Gastroesophageal sphincter (tissue), 4 donors: ENCODE data around the gene SGCD. TPM values are rescaled to one million over a fixed set of nuclear protein-coding genes. Genes with fewer than 3 reads are reported as not detected.

Experiments used
- ATAC-seq: fragments of 150-250 bp; one replicate; pipeline ENCODE4 v1.9.1; 2016; ENCODE audit warnings: mild to moderate bottlenecking, moderate library complexity
- H3K27ac ChIP-seq, 4 donors: fragments of 200-600 bp; sonication (generic) in 3 of 4; 1 replicate in 3 of 4; 2 replicates in 1 of 4; pipeline ENCODE4 v1.5.1; 2016 to 2019
- H3K27me3 ChIP-seq: fragments of 200-600 bp; sonication (generic); one replicate; pipeline ENCODE4 v1.5.1; 2019
- H3K36me3 ChIP-seq, 2 donors: fragments of 200-600 bp; sonication (generic); one replicate each; pipeline ENCODE4 v1.5.1; 2019; ENCODE audit warnings: control low read depth in 1 of 2
- H3K4me1 ChIP-seq, 3 donors: fragments of 200-600 bp; sonication (generic); 1 replicate in 2 of 3; 2 replicates in 1 of 3; pipeline ENCODE4 v1.5.1; 2016 to 2019; ENCODE audit warnings: control low read depth in 2 of 3
- H3K4me3 ChIP-seq, 2 donors: fragments of 200-600 bp; sonication (generic); one replicate each; pipeline ENCODE4 v1.5.1; 2019; ENCODE audit warnings: mild to moderate bottlenecking in 1 of 2, moderate library complexity in 1 of 2
- H3K9me3 ChIP-seq, 3 donors: fragments of 200-600 bp; sonication (generic); one replicate each; pipeline ENCODE4 v1.5.1; 2017 to 2019; ENCODE audit warnings: control low read depth in 2 of 3
- EP300 ChIP-seq: sonication (generic); formaldehyde crosslinking; IDR thresholded peaks from one replicate; pipeline ENCODE4 v1.6.1; 2017; ENCODE audit warnings: antibody characterized with exemption, mild to moderate bottlenecking
- POLR2A ChIP-seq, 2 donors: fragments of 450-650 bp; IDR thresholded peaks; one replicate each; pipeline ENCODE4 v1.6.1; 2017; ENCODE audit warnings: antibody characterized with exemption in 2 of 2, mild to moderate bottlenecking in 2 of 2, moderate library complexity in 1 of 2
- POLR2AphosphoS5 ChIP-seq: sonication (generic); formaldehyde crosslinking; IDR thresholded peaks from one replicate; pipeline ENCODE4 v1.6.1; 2017; ENCODE audit warnings: antibody characterized with exemption
- WGBS, 2 donors: methylation state at CpG; one replicate each; pipeline ENCODE4 v1.1.5; 2018; ENCODE audit warnings: low coverage in 1 of 2; 5-methylcytosine and 5-hydroxymethylcytosine counted together
- total RNA-seq, 4 donors: library from RNA; depleted of rRNA; stranded (reverse); fragments of >200 nt; gene quantifications; one replicate each; pipeline ENCODE4 v1.1.0, GENCODE V29; 2016
- TF ChIP-seq, protein P1 (sequence below), 4 experiments: fragments of 200-600 bp in 2 of 4; fragments of 450-650 bp in 2 of 4; sonication (generic) in 1 of 4; IDR thresholded peaks; one replicate each; pipeline ENCODE4 v1.5.1; 2017 to 2019; ENCODE audit warnings: antibody characterized with exemption in 4 of 4, mild to moderate bottlenecking in 2 of 4, moderate library complexity in 2 of 4

The SGCD gene
- total RNA-seq, 4 donors from 2014 or later = 8.8 to 61.3 (median 33.7) TPM

DNA sequence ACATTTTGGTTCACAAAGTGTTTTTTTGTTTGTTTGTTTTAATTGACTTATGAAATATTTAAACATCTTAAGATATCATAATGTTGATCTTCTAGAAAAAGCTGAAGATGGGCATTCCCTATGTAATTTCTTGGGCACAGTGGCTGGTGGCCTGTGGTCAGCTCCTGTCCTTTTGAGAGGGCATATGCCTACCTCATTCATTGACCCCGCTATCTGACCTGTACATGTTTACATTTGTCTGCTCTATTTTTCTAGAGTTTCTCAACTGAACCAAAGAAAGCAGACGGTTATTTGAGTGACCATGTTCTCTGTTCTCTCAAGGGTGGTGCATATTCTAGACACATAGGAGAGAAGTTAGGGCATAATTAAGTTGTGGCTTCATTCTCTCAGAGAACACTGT lies 5.3 kb downstream of the SGCD start:
- WGBS, 2 donors = 0 to 86% methylated on average over 1 to 2 of the region's 2 CpGs
- ATAC-seq = no peak
- peaks cover 0 to 7% of the 10 kb centered on the region in 2 donors for H3K36me3 ChIP-seq
- H3K9me3 ChIP-seq = no peaks in the 10 kb centered on the region
- TF ChIP-seq, protein P1, sequence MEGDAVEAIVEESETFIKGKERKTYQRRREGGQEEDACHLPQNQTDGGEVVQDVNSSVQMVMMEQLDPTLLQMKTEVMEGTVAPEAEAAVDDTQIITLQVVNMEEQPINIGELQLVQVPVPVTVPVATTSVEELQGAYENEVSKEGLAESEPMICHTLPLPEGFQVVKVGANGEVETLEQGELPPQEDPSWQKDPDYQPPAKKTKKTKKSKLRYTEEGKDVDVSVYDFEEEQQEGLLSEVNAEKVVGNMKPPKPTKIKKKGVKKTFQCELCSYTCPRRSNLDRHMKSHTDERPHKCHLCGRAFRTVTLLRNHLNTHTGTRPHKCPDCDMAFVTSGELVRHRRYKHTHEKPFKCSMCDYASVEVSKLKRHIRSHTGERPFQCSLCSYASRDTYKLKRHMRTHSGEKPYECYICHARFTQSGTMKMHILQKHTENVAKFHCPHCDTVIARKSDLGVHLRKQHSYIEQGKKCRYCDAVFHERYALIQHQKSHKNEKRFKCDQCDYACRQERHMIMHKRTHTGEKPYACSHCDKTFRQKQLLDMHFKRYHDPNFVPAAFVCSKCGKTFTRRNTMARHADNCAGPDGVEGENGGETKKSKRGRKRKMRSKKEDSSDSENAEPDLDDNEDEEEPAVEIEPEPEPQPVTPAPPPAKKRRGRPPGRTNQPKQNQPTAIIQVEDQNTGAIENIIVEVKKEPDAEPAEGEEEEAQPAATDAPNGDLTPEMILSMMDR (IDR thresholded peaks at IDR 0.05) = no peak
- TF ChIP-seq POLR2A (IDR thresholded peaks at IDR 0.05) (no peak), POLR2AphosphoS5 (no peak), EP300 (no peak)
- H3K4me3 ChIP-seq = no peak overlapping the region
- H3K27me3 ChIP-seq = no peaks in the 10 kb centered on the region
- H3K4me1 ChIP-seq = peaks cover 0 to 44% (median 0%) of the 10 kb centered on the region in 3 donors
- H3K27ac ChIP-seq = no peak overlapping the region

DNA sequence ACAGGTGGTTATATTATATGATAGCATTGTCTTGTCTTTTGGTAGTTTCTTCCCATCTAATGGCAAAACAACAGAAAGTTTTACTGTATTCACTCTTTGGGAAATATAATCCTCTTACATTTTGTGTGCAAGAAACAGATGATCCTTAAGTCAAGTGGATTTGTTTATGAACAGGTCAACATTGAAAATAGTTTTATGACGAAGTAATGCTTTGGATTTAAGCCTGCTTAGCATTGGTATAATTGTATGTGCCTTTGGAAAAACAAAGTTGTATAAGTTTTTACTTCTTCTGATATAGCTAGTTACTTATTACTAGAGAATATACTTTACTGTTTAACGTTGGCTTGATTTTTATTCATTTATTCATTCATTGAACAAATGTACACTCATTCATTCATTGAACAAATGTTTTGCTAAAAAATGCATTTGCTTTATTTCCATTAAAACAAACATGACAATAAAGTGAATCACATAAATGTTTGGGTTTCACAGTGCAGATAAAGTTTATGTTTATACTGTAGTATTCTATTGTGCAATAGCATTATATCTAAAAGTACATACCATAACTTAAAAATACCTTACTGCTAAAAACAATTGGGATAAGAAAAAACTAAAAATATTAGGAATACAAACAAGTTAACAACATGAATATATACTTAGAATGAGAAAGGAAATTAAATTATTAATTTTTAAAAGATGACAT lies 12.3 kb downstream of the SGCD start:
- Histone ChIP-seq H3K36me3 (peaks cover 0 to 6% of the 10 kb centered on the region in 2 donors), H3K9me3 (no peaks in the 10 kb centered on the region), H3K4me1 (no peaks in the 10 kb centered on the region), H3K27ac (no peak overlapping the region), H3K4me3 (no peak overlapping the region), H3K27me3 (no peaks in the 10 kb centered on the region)
- no peak for ATAC-seq
- no peak for TF ChIP-seq POLR2AphosphoS5
- TF ChIP-seq POLR2A (IDR thresholded peaks at IDR 0.05) = no peak
- TF ChIP-seq, protein P1 (IDR thresholded peaks at IDR 0.05) = no peak
- TF ChIP-seq EP300 = no peak
- 41 to 57% methylated on average over 2 of the region's 2 CpGs for WGBS, 2 donors

DNA sequence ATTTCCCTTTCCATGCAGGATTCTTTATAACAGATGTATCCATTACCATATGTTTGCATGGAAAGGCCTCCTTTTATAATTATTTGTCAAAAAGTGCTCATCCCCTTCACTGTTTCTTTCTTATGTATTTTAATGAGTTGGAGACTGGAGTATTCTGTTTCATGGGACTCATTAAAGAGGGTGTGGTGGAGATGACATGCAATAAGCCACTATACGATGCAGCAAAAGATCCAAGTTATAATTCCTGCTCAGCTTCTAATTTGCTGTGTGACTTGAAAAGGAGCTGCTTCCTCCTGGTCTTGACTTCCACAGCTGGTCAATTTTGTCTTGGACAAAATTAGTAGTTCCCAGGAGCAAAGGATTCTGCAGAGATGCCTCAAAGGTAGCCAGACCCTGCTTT lies 13.9 kb downstream of the SGCD start:
- Histone ChIP-seq H3K9me3 (no peaks in the 10 kb centered on the region), H3K36me3 (peaks cover 0 to 19% of the 10 kb centered on the region in 2 donors), H3K4me1 (no peaks in the 10 kb centered on the region), H3K27ac (no peak overlapping the region), H3K4me3 (no peak overlapping the region), H3K27me3 (no peaks in the 10 kb centered on the region)
- TF ChIP-seq POLR2A (IDR thresholded peaks at IDR 0.05) = no peak
- no peak for TF ChIP-seq POLR2AphosphoS5
- TF ChIP-seq EP300 = no peak
- TF ChIP-seq, protein P1 (IDR thresholded peaks at IDR 0.05) = no peak
- 67 to 71% methylated on average over 1 of the region's 1 CpG for WGBS, 2 donors
- ATAC-seq = no peak

DNA sequence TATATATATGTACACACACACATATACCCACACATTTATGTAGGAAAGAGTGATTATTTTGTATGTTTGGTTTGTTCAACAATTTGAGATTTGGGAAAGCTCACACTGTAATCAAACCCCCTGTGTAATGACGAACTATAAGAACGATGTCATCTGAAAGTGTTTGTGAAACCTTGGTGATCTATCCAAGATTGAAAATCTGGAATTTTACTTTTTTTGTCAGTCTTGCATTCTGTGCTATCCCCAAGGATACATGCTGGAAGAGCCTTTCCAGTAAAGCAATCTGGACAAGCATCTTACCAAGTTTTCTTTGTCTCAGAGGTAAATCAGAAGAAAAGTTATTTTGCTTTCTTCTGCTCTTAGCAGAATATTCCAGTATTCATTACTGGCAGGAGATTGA lies 23.3 kb downstream of the SGCD start:
- peaks cover 0 to 25% of the 10 kb centered on the region in 2 donors for H3K36me3 ChIP-seq
- H3K9me3 ChIP-seq = no peaks in the 10 kb centered on the region
- no peaks in the 10 kb centered on the region for H3K27me3 ChIP-seq
- no peak overlapping the region for H3K4me3 ChIP-seq
- no peaks in the 10 kb centered on the region for H3K4me1 ChIP-seq
- 65 to 68% methylated on average over 2 of the region's 2 CpGs for WGBS, 2 donors
- ATAC-seq = no peak
- no peak overlapping the region for H3K27ac ChIP-seq
- TF ChIP-seq POLR2A (IDR thresholded peaks at IDR 0.05) (no peak), EP300 (no peak), POLR2AphosphoS5 (no peak)
- TF ChIP-seq, protein P1 (IDR thresholded peaks at IDR 0.05) = no peak

DNA sequence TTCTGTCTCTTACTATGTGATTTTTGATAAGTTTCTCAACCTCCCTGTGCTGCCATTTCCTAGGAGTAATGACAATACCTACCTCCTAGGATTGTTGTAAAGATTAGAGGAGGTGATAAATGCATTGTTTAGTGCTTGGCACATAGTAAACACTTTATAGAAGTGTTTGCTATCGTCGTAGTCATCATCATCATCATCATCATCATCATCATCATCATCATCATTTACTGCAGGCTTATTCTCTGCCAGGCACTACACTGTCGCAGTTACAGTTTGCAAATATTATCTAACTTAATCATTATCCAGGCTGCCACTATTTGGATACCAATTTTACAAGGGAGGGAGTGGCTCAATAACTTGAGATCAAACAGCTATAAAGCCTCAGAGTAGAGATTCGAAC lies 24.5 kb downstream of the SGCD start:
- Histone ChIP-seq H3K9me3 (no peaks in the 10 kb centered on the region), H3K36me3 (peaks cover 0 to 14% of the 10 kb centered on the region in 2 donors), H3K27me3 (no peaks in the 10 kb centered on the region), H3K4me3 (no peak overlapping the region), H3K27ac (no peak overlapping the region), H3K4me1 (no peaks in the 10 kb centered on the region)
- 85 to 92% methylated on average over 4 of the region's 4 CpGs for WGBS, 2 donors
- no peak for ATAC-seq
- TF ChIP-seq POLR2A (IDR thresholded peaks at IDR 0.05) = no peak
- TF ChIP-seq EP300 = no peak
- no peak for TF ChIP-seq POLR2AphosphoS5
- TF ChIP-seq, protein P1 (IDR thresholded peaks at IDR 0.05) = no peak
